Caco-2 (cell line): Measurements from ENCODE around the gene ENTPD2. TPM values are rescaled to one million over a fixed set of nuclear protein-coding genes. Genes with fewer than 3 reads are reported as not detected.
"Not testable (repeated sequence)": the region's sequence is repeated elsewhere in the genome, so short reads cannot be mapped to it uniquely, and the experiment has no call there.

Experiments
- BruUV-seq: library from RNA; stranded (reverse); fragments of 400-500 nt; replicated peaks from 2 replicates; lab custom pipeline; 2021; lab: Mats Ljungman, UMichigan
- CTCF ChIA-PET: fragments of 300-600 bp; sonication (Branson Sonifier 250); formaldehyde crosslinking; loops from one replicate; lab custom pipeline; 2022; ENCODE audit warnings: antibody characterized with exemption; lab: Charles Lee
- POLR2A ChIA-PET: fragments of 300-600 bp; sonication (Branson Sonifier 250); formaldehyde crosslinking; loops from one replicate; lab custom pipeline; 2022; ENCODE audit warnings: antibody characterized with exemption; lab: Charles Lee
- DNase-seq, 2 experiments: peaks; one replicate each; pipeline versions ENCODE4 v3.0.0 to v3.0.0-alpha.2; 2020 to 2022
- H3K27me3 ChIP-seq: replicated peaks from 2 replicates; pipeline ENCODE4 v1.6.0; 2011; ENCODE audit warnings: low read length; ENCODE audit not compliant: control insufficient read depth, insufficient read depth
- H3K36me3 ChIP-seq: 2 replicates; pipeline ENCODE4 v1.5.1; 2011; ENCODE audit warnings: low read length; ENCODE audit not compliant: control insufficient read depth, insufficient read depth
- H3K4me1 ChIP-seq: fragments of 250-450 bp; sonication (Bioruptor Pico); 2 replicates; pipeline ENCODE4 v1.5.1; 2020; ENCODE audit warnings: mild to moderate bottlenecking
- H3K4me3 ChIP-seq: 2 replicates; pipeline ENCODE4 v1.5.1; 2011; ENCODE audit warnings: low read depth, mild to moderate bottlenecking, control low read depth, low read length
- H3K9me3 ChIP-seq: fragments of 250-450 bp; sonication (Bioruptor Pico); 2 replicates; pipeline ENCODE4 v1.5.1; 2020; ENCODE audit warnings: mild to moderate bottlenecking, moderate library complexity
- H3K27ac Mint-ChIP-seq: one replicate; pipeline ENCODE4 v1.8.0; 2022; ENCODE audit warnings: mixed read lengths; ENCODE audit not compliant: unreplicated experiment
- H3K27me3 Mint-ChIP-seq: one replicate; pipeline ENCODE4 v1.8.0; 2022; ENCODE audit warnings: mixed read lengths; ENCODE audit not compliant: insufficient read depth, unreplicated experiment
- H3K36me3 Mint-ChIP-seq: one replicate; pipeline ENCODE4 v1.8.0; 2022; ENCODE audit warnings: mild to moderate bottlenecking, mixed read lengths; ENCODE audit not compliant: insufficient read depth, unreplicated experiment
- H3K4me1 Mint-ChIP-seq: one replicate; pipeline ENCODE4 v1.8.0; 2022; ENCODE audit warnings: low read depth, mixed read lengths; ENCODE audit not compliant: unreplicated experiment
- H3K4me3 Mint-ChIP-seq: one replicate; pipeline ENCODE4 v1.8.0; 2022; ENCODE audit warnings: mild to moderate bottlenecking, moderate library complexity, mixed read lengths; ENCODE audit not compliant: unreplicated experiment
- H3K9me3 Mint-ChIP-seq: one replicate; pipeline ENCODE4 v1.8.0; 2022; ENCODE audit warnings: mixed read lengths; ENCODE audit not compliant: unreplicated experiment
- CTCF ChIP-seq, 2 experiments: fragments of 200-600 bp in 1 of 2; IDR thresholded peaks; 1 replicate in 1 of 2; 2 replicates in 1 of 2; pipeline versions ENCODE4 v1.5.1 to v1.8.0; 2011 to 2022; ENCODE audit warnings: antibody characterized with exemption in 1 of 2, control low read depth in 1 of 2, inconsistent platforms in 1 of 2, low read depth in 1 of 2, low read length in 1 of 2, mild to moderate bottlenecking in 1 of 2, moderate library complexity in 1 of 2; ENCODE audit not compliant: insufficient read depth in 1 of 2, severe bottlenecking in 1 of 2, unreplicated experiment in 1 of 2
- intact Hi-C: fragments of 100-400 bp; cut with micrococcal nuclease; formaldehyde crosslinking; loops from one replicate; pipeline ENCODE4 v1.10.0; 2022; ENCODE audit not compliant: unreplicated experiment
- total RNA-seq: library from RNA; stranded (reverse); gene quantifications from 2 replicates; pipeline ENCODE4 v1.2.3, GENCODE V29; 2022

Gene ENTPD2
- total RNA-seq, 1 experiment from 2014 or later = 2.9 TPM

GRCh38 chr9:137034709-137035506 lies 19.0 kb downstream of the ENTPD2 start:
- intact Hi-C loops = loop anchor here (1.0 to 2.0 kb wide), 2 partner anchors 192 to 248 kb away; partner anchors contain the start of gene AJM1
- Mint-ChIP-seq H3K4me1 (no peaks in the 10 kb centered on the region), H3K27ac (no peak overlapping the region), H3K27me3 (no peaks in the 10 kb centered on the region), H3K36me3 (peaks cover 23% of the 10 kb centered on the region), H3K9me3 (no peaks in the 10 kb centered on the region), H3K4me3 (no peak overlapping the region)
- DNase-seq = peak; percentile 84 to 87
- Histone ChIP-seq H3K27me3 (no peaks in the 10 kb centered on the region), H3K9me3 (no peaks in the 10 kb centered on the region), H3K4me3 (no peak overlapping the region), H3K36me3 (no peaks in the 10 kb centered on the region), H3K4me1 (peaks cover 6% of the 10 kb centered on the region)
- ChIA-PET POLR2A (no interaction called here), CTCF (interaction anchor here (0.5 to 2.4 kb wide), 30 partner anchors 8 to 246 kb away, joined by 3 to 42 read pairs (median 4); partner anchors contain the start of genes AJM1, CLIC3, MAN1B1 and NPDC1)
- BruUV-seq = no TSS peak
- peak; percentile 91 to 95 for TF ChIP-seq CTCF (IDR thresholded peaks at IDR 0.05; ENCODE audit: insufficient read depth in 1 of 2, low read depth in 1 of 2, low read length in 1 of 2, severe bottlenecking in 1 of 2, unreplicated experiment in 1 of 2)

- no peak for DNase-seq
- POLR2A ChIA-PET = no interaction called here
- H3K4me1 Mint-ChIP-seq = no peaks in the 10 kb centered on the region
- no TSS peak for BruUV-seq
- Histone ChIP-seq H3K36me3 (no peaks in the 10 kb centered on the region), H3K4me3 (no peak overlapping the region), H3K9me3 (no peaks in the 10 kb centered on the region), H3K4me1 (peaks cover 14% of the 10 kb centered on the region), H3K27me3 (no peaks in the 10 kb centered on the region)
- no peaks in the 10 kb centered on the region for H3K9me3 Mint-ChIP-seq
- no peak overlapping the region for H3K27ac Mint-ChIP-seq
- intact Hi-C loops = loop anchor here (2.0 kb wide), 1 partner anchor 191 kb away; the partner anchor contains the start of gene AJM1
- H3K27me3 Mint-ChIP-seq = no peaks in the 10 kb centered on the region
- no peak for TF ChIP-seq CTCF (IDR thresholded peaks at IDR 0.05; ENCODE audit: insufficient read depth in 1 of 2, low read depth in 1 of 2, low read length in 1 of 2, severe bottlenecking in 1 of 2, unreplicated experiment in 1 of 2)
- CTCF ChIA-PET = interaction anchor here (0.5 to 2.4 kb wide), 21 partner anchors 9 to 235 kb away, joined by 3 to 42 read pairs (median 7); partner anchors contain the start of genes AJM1, CLIC3, MAN1B1 and NPDC1
- H3K36me3 Mint-ChIP-seq = peaks cover 28% of the 10 kb centered on the region
- no peak overlapping the region for H3K4me3 Mint-ChIP-seq
Observed at GRCh38 chr9:137034039-137034708, 19.7 kb downstream of the ENTPD2 start.

GRCh38 chr9:137033481-137033880 lies 20.4 kb downstream of the ENTPD2 start:
- peaks cover 20% of the 10 kb centered on the region for H3K4me1 ChIP-seq
- intact Hi-C loops, H3K9me3 ChIP-seq, DNase-seq, H3K4me3 ChIP-seq, H3K9me3 Mint-ChIP-seq, H3K4me1 Mint-ChIP-seq, POLR2A ChIA-PET, H3K27ac Mint-ChIP-seq, H3K27me3 Mint-ChIP-seq, BruUV-seq, H3K36me3 ChIP-seq, H3K4me3 Mint-ChIP-seq, H3K27me3 ChIP-seq: not testable (repeated sequence)
- H3K36me3 Mint-ChIP-seq = peaks cover 22% of the 10 kb centered on the region
- CTCF ChIA-PET = interaction anchor here (0.7 to 1.8 kb wide), 2 partner anchors 97 to 189 kb away, joined by 3 to 8 read pairs; no protein-coding TSS in a partner anchor
